ENCODE measurements around the gene ITPR2. TPM values are rescaled to one million over a fixed set of nuclear protein-coding genes. Genes with fewer than 3 reads are reported as not detected.

ITPR2 gene
- total and polyA plus RNA-seq, 2 of the 13 experiments (the other 11 are each of a cell fraction or from before 2014, with no cell fraction given), result 31.9 to 81.9 TPM

- TF ChIP-seq ZBTB10 (CRISPR knock-in tag; IDR thresholded peaks at IDR 0.05; ENCODE audit: borderline replicate concordance) (no peak), ZNF224 (CRISPR knock-in tag; IDR thresholded peaks at IDR 0.05) (no peak)
These were observed 15.3 kb upstream of the ITPR2 start (continued) for GRCh38 chr12:26848156-26848825.

- BruUV-seq (replicated peaks), result no TSS peak
- no peaks in the 10 kb centered on the region for H4K20me1 ChIP-seq (ENCODE audit: insufficient read depth, low read length)
- POLR2A ChIA-PET, result no interaction called here
- H2AFZ ChIP-seq (ENCODE audit: low read length), result no peak overlapping the region
- H3K4me2 ChIP-seq (ENCODE audit: low read depth, low read length), result no peak overlapping the region
- no peaks in the 10 kb centered on the region for H3K9me3 ChIP-seq (ENCODE audit: low read length)
- H3K27ac ChIP-seq (ENCODE audit: extremely low read length, insufficient read depth, low read length), result no peak overlapping the region
- TF ChIP-seq ZNF350 (CRISPR knock-in tag; IDR thresholded peaks at IDR 0.05; ENCODE audit: borderline replicate concordance, low read depth), result no peak
- no peak for TF ChIP-seq ZNF460 (CRISPR knock-in tag; IDR thresholded peaks at IDR 0.05; ENCODE audit: borderline replicate concordance)
- TF ChIP-seq SMYD3 (CRISPR knock-in tag; IDR thresholded peaks at IDR 0.05), result no peak
- no peak for TF ChIP-seq HNRNPUL1 (IDR thresholded peaks at IDR 0.05; ENCODE audit: low read depth, low read length)
- no peak for TF ChIP-seq SRSF4 (IDR thresholded peaks at IDR 0.05; ENCODE audit: low read depth, low read length, poor library complexity, severe bottlenecking)
- no peaks in the 10 kb centered on the region for H3K36me3 ChIP-seq (replicated peaks in 1 of 2; ENCODE audit: control insufficient read depth in 1 of 2, insufficient read depth in 2 of 2, low read length in 2 of 2)
- H3K4me1 ChIP-seq (ENCODE audit: insufficient read depth, low read length), result peaks cover 17% of the 10 kb centered on the region
- no peak for ATAC-seq
- no peak overlapping the region for H3K4me3 ChIP-seq (replicated peaks in 1 of 3; ENCODE audit: insufficient read depth in 1 of 3, low read depth in 2 of 3, low read length in 3 of 3)
- no peaks in the 10 kb centered on the region for H3K79me2 ChIP-seq (ENCODE audit: insufficient read depth, low read length)
- no peaks in the 10 kb centered on the region for H3K27me3 ChIP-seq (ENCODE audit: control insufficient read depth in 1 of 2, insufficient read depth in 2 of 2, low read length in 2 of 2)
- in situ Hi-C loops (cut with HindIII; ENCODE audit: extremely low pct_ligation_motif_present, low pct_unique_long_range_greater_than_20kb) (no loop called here), intact Hi-C loops (cut with micrococcal nuclease; ENCODE audit: unreplicated experiment) (no loop called here)
- FAIRE-seq, result no peak
- CTCF ChIA-PET (ENCODE audit: low intra/inter-chr PET ratio, low total read pairs), result no interaction called here
- WGBS (ENCODE audit: low lambda C conversion rate), result 74% methylated on average over 5 of the region's 5 CpGs
- DNase-seq (ENCODE audit: low spot score), result no peak
- H3K9ac ChIP-seq (ENCODE audit: insufficient read depth, low read depth, low read length), result no peak overlapping the region
These were observed 14.4 kb upstream of the ITPR2 start for GRCh38 chr12:26847431-26847830.
